Activated naive CD8-positive, alpha-beta T cell treated with anti-CD3 and anti-CD28 coated beads, Interleukin-2, amount 10 ng/mL, durations not matched to agents 7 days and 5 days (primary cell): ENCODE results near the gene DHRS12. TPM values are rescaled to one million over a fixed set of nuclear protein-coding genes. Genes with fewer than 3 reads are reported as not detected.

ENCODE experiments used
- ATAC-seq: fragments of 150-1000 bp; cut with Tn5 transposase; one replicate; pipeline ENCODE4 v1.10.0; 2021; ENCODE audit warnings: low read depth, moderate library complexity
- POLR2A ChIA-PET: fragments of 350-600 bp; sonication (Branson Sonifier 250); formaldehyde crosslinking; loops from one replicate; lab custom pipeline; 2021; ENCODE audit warnings: antibody characterized with exemption; lab: Charles Lee
- DNase-seq: peaks from one replicate; pipeline ENCODE4 v3.0.0; 2021
- H3K27ac Mint-ChIP-seq: one replicate; pipeline ENCODE4 v1.8.0; 2022; ENCODE audit warnings: mild to moderate bottlenecking, mixed read lengths
- H3K27me3 Mint-ChIP-seq: one replicate; pipeline ENCODE4 v1.8.0; 2022; ENCODE audit warnings: mild to moderate bottlenecking, moderate library complexity, mixed read lengths
- H3K36me3 Mint-ChIP-seq: one replicate; pipeline ENCODE4 v1.8.0; 2021; ENCODE audit warnings: mild to moderate bottlenecking, mixed read lengths
- H3K4me1 Mint-ChIP-seq: one replicate; pipeline ENCODE4 v1.8.0; 2021; ENCODE audit warnings: mixed read lengths
- H3K4me3 Mint-ChIP-seq: one replicate; pipeline ENCODE4 v1.8.0; 2022; ENCODE audit warnings: mild to moderate bottlenecking, moderate library complexity, mixed read lengths
- H3K9me3 Mint-ChIP-seq: one replicate; pipeline ENCODE4 v1.8.0; 2021; ENCODE audit warnings: mixed read lengths
- total RNA-seq, 2 experiments: library from RNA; stranded (reverse); gene quantifications; one replicate each; pipeline ENCODE4 v1.2.3, GENCODE V29; 2021

DHRS12 gene, protein sequence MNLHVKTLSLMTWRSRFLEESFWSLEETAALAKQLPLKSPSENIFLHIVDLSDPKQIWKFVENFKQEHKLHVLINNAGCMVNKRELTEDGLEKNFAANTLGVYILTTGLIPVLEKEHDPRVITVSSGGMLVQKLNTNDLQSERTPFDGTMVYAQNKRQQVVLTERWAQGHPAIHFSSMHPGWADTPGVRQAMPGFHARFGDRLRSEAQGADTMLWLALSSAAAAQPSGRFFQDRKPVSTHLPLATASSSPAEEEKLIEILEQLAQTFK
- 10 to 100 TPM; 12.6 to 13.1 TPM for total RNA-seq

DNA sequence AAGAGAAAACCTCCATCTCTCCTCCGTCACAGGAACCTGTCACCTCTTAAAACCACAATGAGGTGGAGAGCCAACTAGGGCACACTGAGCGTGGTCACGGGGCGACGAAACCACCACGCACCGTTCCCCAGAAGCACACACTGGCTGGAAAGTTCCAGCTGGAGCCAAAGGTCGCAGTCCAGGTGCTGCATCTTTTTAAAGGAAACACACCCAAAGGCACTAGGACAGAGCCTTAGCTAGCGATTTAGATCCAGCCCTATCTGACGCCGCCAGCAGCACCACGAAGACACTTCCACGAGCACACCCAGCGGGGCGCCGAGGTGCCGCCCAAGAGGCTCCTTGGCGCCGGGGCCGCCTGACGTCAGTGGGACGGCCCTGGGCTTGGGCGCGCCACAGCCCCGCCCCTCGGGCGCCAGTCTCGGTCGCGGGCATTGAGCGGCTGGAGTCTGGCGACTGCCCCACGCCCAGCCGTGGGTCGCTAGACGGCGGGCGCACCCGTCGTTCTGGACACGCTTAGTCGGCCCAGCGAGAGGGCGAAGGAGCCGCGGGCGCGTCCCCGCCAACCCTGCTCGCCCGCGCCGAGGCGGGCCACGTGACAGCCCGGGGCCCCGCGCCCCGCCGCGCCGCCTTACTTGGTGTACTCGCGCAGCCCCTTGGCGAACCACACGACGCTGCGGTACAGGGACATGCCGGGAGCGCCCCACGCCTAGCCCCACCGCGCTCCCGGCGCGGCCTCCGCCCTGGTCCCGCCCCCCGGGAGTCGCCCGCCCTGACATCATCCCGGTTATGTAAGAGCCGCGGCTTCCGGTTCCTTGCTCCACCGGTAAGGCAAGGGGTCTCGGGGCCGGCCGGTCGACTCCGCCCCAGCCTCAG, at the start of gene DHRS12:
Gene DHRS12 (minus strand): TSS at position 742 of the 873 bp plus-strand sequence. CDS start 4,504 bp downstream, outside the sequence.
- DNase-seq (peak; percentile 91), ATAC-seq (peak; percentile 84)
- no peaks in the 10 kb centered on the region for H3K36me3 Mint-ChIP-seq
- POLR2A ChIA-PET: interaction anchor here (0.9 to 2.0 kb wide), 7 partner anchors 11 to 351 kb away, joined by 3 to 18 read pairs (median 4); partner anchors contain the start of gene INTS6
- H3K27me3 Mint-ChIP-seq: no peaks in the 10 kb centered on the region
- H3K27ac Mint-ChIP-seq: peak within 1 kb of the TSS; percentile 99
- peaks cover 36% of the 10 kb centered on the region for H3K4me1 Mint-ChIP-seq
- peak within 1 kb of the TSS; percentile 87 for H3K4me3 Mint-ChIP-seq
- no peaks in the 10 kb centered on the region for H3K9me3 Mint-ChIP-seq

DNA sequence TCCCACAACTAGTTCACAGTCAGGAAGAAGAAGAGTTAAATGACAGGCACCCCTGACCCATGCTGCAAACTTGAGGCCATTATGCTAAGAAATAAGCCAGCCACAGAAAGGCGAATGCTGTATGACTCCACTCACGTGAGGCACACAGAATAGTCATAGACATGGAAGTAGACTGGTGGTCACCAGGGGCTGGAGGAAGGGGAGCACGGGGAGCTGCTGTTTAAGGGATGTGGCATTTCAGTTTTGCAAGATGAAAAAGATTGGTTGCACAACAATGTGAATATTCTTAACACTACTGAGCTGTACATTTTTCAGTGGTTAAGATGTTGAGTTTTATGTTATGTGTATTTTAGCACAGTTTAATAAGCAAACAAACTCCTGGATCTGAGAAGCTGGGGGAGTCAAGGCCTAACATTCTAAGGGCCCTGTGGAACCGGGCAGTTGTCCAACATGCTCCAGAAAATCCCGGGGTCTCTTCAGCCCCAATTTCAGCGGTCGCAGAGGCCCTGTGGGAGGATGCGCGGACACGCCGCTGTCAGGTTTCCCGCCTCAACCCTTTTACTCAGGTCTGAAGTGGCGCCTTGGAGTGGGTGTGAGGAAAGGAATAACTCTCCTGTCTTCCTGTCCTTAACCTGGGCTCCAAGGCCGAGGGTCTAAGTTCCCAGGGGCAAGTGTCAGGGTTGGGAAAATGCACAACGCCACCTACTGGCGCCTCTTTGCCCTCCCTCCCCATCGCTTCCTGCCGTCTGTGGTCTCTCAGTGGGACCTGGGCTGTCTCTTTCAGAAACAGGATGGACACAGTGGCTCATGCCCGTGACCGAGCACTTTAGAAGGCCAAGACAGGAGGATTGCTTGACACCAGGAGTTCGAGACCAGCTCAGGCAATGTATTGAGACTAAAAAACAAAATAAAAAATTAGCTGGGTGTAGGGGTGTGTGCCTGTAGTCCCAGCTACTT, 45.5 kb upstream of the DHRS12 start:
- H3K4me3 Mint-ChIP-seq: no peak overlapping the region
- no peaks in the 10 kb centered on the region for H3K9me3 Mint-ChIP-seq
- peaks cover 12% of the 10 kb centered on the region for H3K4me1 Mint-ChIP-seq
- no peaks in the 10 kb centered on the region for H3K36me3 Mint-ChIP-seq
- H3K27me3 Mint-ChIP-seq: peaks cover 8% of the 10 kb centered on the region
- H3K27ac Mint-ChIP-seq: no peak overlapping the region
- DNase-seq (peak; percentile 55), ATAC-seq (peak; percentile 62)
- POLR2A ChIA-PET: no interaction called here

DNA sequence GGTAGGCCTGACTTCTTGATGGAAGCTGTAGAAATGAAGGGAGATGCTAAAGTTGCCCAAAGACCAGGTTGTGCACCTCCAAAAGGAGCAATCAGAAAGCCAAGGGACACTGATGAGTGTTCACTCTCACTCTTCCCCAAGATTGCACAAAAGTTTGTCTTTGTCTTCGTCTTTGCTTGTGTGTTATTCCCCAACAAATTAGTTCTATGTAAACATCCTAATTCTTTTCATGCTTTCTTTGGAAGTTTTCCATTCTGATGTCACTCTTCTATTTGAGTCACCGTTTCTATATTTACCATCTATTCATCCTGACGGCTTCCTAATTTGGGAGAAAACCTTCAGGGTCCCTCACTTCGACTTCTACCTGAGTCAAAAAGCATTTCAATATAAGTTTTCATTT, 44.7 kb upstream of the DHRS12 start:
- no peak for DNase-seq
- Mint-ChIP-seq H3K27me3 (peaks cover 8% of the 10 kb centered on the region), H3K9me3 (no peaks in the 10 kb centered on the region), H3K4me1 (peaks cover 12% of the 10 kb centered on the region), H3K4me3 (no peak overlapping the region), H3K27ac (no peak overlapping the region), H3K36me3 (no peaks in the 10 kb centered on the region)
- ATAC-seq: no peak
- POLR2A ChIA-PET: no interaction called here

DNA sequence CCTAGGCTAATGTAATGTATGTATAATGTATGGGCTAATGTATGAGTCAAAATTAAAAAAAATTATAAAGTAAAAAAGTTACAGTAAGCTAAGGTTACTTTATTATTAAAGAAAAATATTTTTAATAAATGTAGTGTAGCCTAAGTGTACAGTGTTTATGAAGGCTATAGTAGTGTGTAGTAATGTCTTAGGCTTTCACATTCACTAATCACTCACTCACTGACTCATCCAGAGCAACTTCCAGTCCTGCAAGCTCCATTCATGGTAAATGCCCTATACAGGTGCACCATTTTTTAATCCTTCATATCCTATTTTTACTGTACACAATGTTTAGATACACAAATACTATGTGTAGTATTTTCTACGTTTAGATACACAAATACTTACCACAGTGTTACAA, 42.8 kb upstream of the DHRS12 start:
- Mint-ChIP-seq H3K9me3 (no peaks in the 10 kb centered on the region), H3K27ac (no peak overlapping the region)
- POLR2A ChIA-PET: no interaction called here

DNA sequence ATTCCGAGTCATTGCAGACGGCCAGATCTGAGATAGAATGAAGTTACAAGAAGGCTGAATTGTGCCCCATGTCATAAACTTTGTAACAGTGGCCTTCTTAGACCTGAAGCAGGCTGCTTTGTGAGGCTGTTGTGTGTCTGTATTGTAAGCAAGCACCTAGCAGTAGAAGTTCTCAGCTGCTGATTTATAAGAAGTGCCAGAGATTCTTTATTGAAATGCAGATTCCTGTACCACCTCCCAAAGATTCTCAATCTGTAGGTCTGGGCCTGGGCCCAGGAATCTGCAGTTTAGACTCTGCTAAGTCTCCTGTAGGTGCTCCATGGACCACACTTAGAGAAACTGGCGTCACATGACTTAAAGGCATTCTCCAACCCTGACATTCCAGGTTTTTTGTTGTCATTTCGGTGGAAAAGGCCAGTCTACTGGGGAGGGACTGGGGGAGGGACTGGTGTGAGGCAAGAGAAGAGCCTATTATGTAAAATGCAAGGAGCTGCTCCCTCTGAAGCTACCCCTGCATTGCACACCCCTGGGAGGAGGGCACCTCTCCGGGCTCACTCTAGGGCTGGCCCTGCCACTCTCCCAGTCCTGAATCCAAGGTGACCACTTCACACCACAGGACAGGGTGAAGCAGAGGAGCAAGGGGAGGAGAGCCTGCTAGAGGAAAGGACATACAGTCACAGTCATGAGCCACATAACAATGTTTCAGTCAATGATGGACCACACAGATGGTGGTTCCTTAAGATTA, 41.8 kb upstream of the DHRS12 start:
- Mint-ChIP-seq H3K9me3 (no peaks in the 10 kb centered on the region), H3K4me1 (peaks cover 12% of the 10 kb centered on the region), H3K27ac (no peak overlapping the region), H3K36me3 (no peaks in the 10 kb centered on the region), H3K4me3 (peak overlapping the region; percentile 77), H3K27me3 (peaks cover 11% of the 10 kb centered on the region)
- ATAC-seq (no peak), DNase-seq (no peak)
- POLR2A ChIA-PET: no interaction called here

More for the DNA sequence above, 42.8 kb upstream of the DHRS12 start:
- DNase-seq (no peak), ATAC-seq (no peak)
- peaks cover 12% of the 10 kb centered on the region for H3K4me1 Mint-ChIP-seq
- no peak overlapping the region for H3K4me3 Mint-ChIP-seq
- no peaks in the 10 kb centered on the region for H3K36me3 Mint-ChIP-seq
- peaks cover 15% of the 10 kb centered on the region for H3K27me3 Mint-ChIP-seq

DNA sequence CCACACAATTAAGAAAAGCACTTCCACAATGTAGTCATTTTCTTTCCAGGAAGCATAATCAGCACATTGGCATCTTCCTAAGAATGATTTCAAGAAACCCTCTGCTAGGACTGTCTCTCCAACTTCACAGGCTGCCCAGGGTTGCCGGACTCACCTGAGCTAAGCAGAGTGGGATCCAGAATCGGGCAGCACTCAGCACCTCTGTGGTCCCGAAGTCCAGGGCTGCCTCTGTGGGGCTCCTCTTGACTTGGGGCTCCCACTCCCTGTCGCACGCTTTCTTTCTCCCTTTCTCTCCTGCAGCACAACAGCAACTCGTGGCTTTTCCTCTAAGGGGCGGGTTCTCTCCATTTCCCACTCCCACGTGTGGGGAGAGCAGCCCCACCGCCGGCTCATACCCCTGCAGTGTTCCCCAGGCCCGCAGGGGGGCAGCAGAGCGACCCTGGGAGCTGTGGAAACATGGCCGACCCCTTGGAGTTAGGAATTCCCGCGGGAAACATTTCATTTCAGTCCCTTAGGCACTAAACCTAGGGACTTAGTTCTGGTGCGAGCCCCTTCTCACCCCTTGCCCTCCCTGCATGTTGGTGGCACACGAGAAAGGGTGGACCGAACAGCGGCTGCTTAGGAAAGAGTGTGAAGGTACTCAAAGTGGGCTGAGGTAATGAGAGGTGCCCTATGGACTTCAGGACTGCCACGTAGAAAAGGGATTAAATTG, 41.1 kb upstream of the DHRS12 start, which contains the start of gene TMEM272:
Gene TMEM272 (minus strand): TSS at position 316 of the 712 bp plus-strand sequence. CDS start 6,647 bp downstream, outside the sequence.
- POLR2A ChIA-PET: no interaction called here

DNA sequence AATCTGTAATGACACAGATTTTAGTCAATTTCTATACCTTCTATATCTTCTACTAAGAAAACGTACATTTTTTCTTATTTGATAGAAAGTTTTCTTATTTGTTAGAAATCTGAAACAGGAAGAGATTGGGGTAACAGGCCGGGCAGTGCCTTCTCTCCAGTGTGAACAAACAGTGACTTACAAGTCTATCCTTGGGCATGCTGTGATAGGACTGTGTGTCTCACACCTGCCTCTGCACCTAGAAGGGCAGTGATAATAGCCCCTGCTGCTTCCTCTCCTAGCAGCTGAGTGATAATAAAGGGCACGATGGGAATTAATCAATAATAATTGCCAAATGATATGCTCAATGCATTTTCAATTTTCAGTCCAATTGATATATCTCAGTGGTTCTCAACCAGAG, 39.6 kb upstream of the DHRS12 start:
- no peak overlapping the region for H3K4me3 Mint-ChIP-seq
- DNase-seq (no peak), ATAC-seq (no peak)
- no peaks in the 10 kb centered on the region for H3K9me3 Mint-ChIP-seq
- H3K4me1 Mint-ChIP-seq: peaks cover 10% of the 10 kb centered on the region
- POLR2A ChIA-PET: no interaction called here
- no peak overlapping the region for H3K27ac Mint-ChIP-seq
- no peaks in the 10 kb centered on the region for H3K36me3 Mint-ChIP-seq
- peaks cover 11% of the 10 kb centered on the region for H3K27me3 Mint-ChIP-seq

More for the DNA sequence above, 41.1 kb upstream of the DHRS12 start, which contains the start of gene TMEM272:
- Mint-ChIP-seq H3K27ac (no peak within 1 kb of the TSS), H3K27me3 (peaks cover 11% of the 10 kb centered on the region), H3K36me3 (no peaks in the 10 kb centered on the region), H3K4me1 (peaks cover 12% of the 10 kb centered on the region), H3K4me3 (peak within 1 kb of the TSS; percentile 77), H3K9me3 (no peaks in the 10 kb centered on the region)
- DNase-seq (peak; percentile 72), ATAC-seq (peak; percentile 44)

DNA sequence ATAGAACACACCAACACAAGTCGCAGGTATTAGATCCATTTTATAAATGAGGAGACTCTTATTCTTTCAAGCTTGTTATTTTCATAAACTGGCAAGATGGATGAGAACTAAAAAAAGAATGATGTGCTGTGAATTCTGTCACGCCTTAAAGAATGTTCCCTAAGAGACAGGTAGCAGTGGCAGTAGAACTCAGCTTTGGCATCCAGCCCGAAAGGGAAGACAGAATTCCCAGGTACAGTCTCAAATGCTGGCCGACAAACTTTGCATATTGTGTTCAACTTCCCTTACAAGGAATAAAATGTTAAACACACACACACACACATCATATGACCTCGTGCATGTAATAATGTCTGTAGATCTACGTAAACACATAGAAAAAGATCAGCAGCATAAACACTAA, 37.8 kb upstream of the DHRS12 start:
- H3K4me1 Mint-ChIP-seq: peaks cover 23% of the 10 kb centered on the region
- no peaks in the 10 kb centered on the region for H3K36me3 Mint-ChIP-seq
- ATAC-seq: no peak
- H3K4me3 Mint-ChIP-seq: no peak overlapping the region
- POLR2A ChIA-PET: no interaction called here
- H3K27ac Mint-ChIP-seq: no peak overlapping the region
- no peak for DNase-seq
- H3K9me3 Mint-ChIP-seq: no peaks in the 10 kb centered on the region
- peaks cover 11% of the 10 kb centered on the region for H3K27me3 Mint-ChIP-seq

DNA sequence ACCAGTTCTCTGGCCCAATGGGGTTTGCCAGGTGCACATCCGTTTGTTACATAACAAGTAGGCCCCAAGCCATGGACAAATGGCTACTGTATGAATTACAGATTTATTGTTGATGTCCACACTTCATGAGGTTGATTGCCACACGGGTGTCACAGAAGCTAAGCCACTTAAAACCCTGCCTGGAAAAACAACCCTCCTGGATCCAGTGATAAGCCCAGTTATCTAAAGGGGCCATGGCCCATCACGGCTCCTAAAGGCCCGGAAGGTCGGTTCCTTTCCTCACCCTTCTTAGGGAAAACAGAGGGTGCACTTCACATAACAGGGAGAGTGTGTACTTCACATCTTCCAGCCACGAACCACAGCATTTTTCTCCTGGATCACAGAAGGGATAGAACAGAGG, 37.0 kb upstream of the DHRS12 start:
- no peak for ATAC-seq
- H3K4me1 Mint-ChIP-seq: peaks cover 28% of the 10 kb centered on the region
- H3K4me3 Mint-ChIP-seq: no peak overlapping the region
- H3K27me3 Mint-ChIP-seq: peaks cover 11% of the 10 kb centered on the region
- no peaks in the 10 kb centered on the region for H3K36me3 Mint-ChIP-seq
- no peak overlapping the region for H3K27ac Mint-ChIP-seq
- no peak for DNase-seq
- POLR2A ChIA-PET: no interaction called here
- H3K9me3 Mint-ChIP-seq: no peaks in the 10 kb centered on the region

DNA sequence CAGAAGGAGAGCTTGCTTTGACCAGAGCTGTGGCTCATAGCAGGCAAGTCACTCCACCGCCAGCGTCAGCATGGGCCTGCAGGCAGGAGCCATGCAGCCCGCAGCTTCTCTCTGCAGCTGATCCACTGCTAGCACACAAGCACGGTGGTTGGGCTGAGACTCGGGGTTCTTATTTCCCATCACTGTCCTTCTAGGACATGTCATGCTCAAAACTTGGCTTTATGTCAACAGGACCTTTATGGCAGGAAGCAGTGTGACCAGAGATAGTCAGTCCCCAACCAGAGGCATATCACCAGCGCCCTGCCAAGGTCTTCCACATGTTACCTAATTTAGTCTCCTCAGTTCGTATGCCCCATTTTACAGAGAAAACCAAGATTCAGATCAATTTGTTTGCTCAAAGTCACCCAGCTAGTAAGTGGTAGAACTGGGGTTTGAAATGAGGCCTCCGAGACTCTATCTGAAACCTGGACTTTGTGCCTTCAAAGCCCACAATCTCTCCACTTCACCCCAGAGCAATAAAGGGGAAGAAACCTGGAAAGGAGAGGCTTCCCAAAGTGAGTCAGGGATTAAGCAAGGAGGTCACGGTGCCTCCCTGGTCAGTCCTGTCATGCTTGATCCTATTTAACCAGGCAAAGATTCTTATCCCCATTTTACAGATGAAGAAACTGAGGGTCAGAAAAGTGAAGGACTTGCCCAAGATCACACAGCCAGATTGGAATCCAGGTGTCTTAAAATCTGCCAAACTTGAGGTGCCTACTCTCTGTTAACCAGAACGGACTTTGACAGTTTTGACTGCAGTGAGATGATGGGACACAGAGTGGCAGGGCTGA, 36.0 kb upstream of the DHRS12 start:
- DNase-seq (no peak), ATAC-seq (no peak)
- POLR2A ChIA-PET: no interaction called here
- no peaks in the 10 kb centered on the region for H3K36me3 Mint-ChIP-seq
- no peaks in the 10 kb centered on the region for H3K9me3 Mint-ChIP-seq
- no peak overlapping the region for H3K27ac Mint-ChIP-seq
- H3K4me1 Mint-ChIP-seq: peaks cover 23% of the 10 kb centered on the region
- H3K4me3 Mint-ChIP-seq: no peak overlapping the region
- peaks cover 11% of the 10 kb centered on the region for H3K27me3 Mint-ChIP-seq

DNA sequence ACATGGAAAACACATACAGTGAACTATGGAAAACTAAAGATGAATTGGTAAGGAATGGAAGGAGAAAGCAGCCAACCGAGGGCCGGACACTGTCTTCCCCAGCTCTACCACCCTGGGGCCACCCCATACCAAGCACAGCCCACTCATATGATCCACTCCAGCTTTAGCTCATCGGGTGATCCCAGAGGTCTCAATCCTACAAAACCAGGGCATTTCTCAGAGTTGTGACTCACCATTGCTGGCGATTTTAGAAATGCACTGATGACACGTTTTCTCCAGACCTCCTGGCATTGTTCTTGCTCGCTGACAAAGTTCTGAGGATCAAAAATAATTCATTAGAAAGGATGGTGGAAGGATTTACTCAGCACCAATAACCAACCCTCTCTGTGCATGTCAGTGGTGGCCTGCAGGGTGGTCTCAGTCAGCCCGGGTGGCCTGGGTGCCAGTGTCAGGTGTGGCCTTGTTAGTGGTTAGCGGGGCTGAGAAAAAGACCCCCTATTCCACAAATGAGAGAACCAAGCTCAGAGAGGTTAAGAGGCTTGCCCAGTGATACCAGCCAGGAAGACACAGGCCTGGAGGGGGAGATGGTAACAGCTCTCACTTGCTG, 34.4 kb upstream of the DHRS12 start:
- Mint-ChIP-seq H3K27ac (no peak overlapping the region), H3K9me3 (no peaks in the 10 kb centered on the region), H3K4me1 (peaks cover 29% of the 10 kb centered on the region), H3K4me3 (no peak overlapping the region), H3K36me3 (no peaks in the 10 kb centered on the region), H3K27me3 (peaks cover 4% of the 10 kb centered on the region)
- ATAC-seq: no peak
- no peak for DNase-seq
- POLR2A ChIA-PET: interaction anchor here (0.6 kb wide), 1 partner anchor 607 kb away, joined by 4 read pairs; no protein-coding TSS in a partner anchor
